C1 segment of cervical spinal cord (tissue), 14 donors: ENCODE data around the gene APELA.
"Not testable (repeated sequence)": the region's sequence is repeated elsewhere in the genome, so short reads cannot be mapped to it uniquely, and the experiment has no call there.

Experiments used
- DNase-seq, 14 donors: peaks; one replicate each; lab custom pipeline; 2025; lab: John Stamatoyannopoulos, UW

APELA gene, protein sequence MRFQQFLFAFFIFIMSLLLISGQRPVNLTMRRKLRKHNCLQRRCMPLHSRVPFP

GRCh38 chr4:164876700-164877324, at the start of gene APELA:
Gene APELA, plus strand, starts transcription at chr4:164877178. Its CDS starts 154 bp downstream, at chr4:164877332.
- DNase-seq = no peak

DNA sequence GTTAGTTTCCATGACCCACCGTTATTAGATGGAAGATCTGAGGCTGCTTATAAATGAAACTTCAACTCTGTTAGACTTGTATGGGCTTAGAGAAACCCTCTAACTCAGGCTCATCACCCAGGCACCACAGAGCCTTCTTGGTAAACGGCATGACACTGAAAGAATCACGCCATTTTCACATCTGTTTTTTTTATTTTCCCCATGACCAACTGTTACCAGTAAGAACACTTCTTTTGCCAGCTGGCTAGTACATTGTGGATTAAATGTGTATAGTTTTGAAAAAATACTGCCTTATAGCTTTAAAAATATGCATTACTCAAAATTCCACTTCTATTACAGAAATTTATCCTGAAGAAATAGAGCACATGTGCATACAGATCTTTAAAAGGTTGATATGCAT, 48.0 kb upstream of the APELA start:
- DNase-seq = no peak

GRCh38 chr4:164846566-164846965, 30.4 kb upstream of the APELA start:
- DNase-seq = no peak

- no peak for DNase-seq
Measured at GRCh38 chr4:164847016-164847415, 30.0 kb upstream of the APELA start.

- no peak for DNase-seq
Measured at GRCh38 chr4:164847967-164848649, 28.9 kb upstream of the APELA start.

GRCh38 chr4:164856396-164856795, 20.6 kb upstream of the APELA start:
- DNase-seq = no peak

GRCh38 chr4:164866817-164867490, 10.0 kb upstream of the APELA start:
- DNase-seq = no peak

GRCh38 chr4:164871673-164872072, 5.3 kb upstream of the APELA start:
- no peak for DNase-seq

GRCh38 chr4:164872481-164872880, 4.5 kb upstream of the APELA start:
- DNase-seq = no peak

DNA sequence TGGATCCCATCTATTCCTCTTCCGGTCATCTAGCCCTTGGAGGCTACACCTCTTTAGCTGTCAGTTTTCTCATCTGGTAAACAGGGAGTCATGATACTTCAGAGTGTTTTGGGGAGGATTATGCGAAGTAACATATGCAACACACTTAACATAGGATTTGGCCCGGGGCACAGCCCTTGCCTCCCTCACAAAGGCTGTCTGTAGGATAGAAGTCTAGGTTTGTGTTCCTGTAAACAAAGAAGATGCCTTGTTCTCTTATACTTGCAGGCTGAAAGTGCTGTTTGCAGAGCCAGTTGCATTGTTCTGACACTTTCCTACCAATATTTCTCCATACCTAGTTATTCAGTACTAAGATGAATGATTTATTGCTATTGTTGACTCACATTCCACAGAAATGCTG, 2.2 kb upstream of the APELA start:
- DNase-seq = no peak

- DNase-seq = no peak
Measured at GRCh38 chr4:164880489-164881262, 3.7 kb downstream of the APELA start.

GRCh38 chr4:164888096-164888715, 11.2 kb downstream of the APELA start:
- no peak for DNase-seq

GRCh38 chr4:164890691-164891090, 13.7 kb downstream of the APELA start:
- no peak for DNase-seq

DNA sequence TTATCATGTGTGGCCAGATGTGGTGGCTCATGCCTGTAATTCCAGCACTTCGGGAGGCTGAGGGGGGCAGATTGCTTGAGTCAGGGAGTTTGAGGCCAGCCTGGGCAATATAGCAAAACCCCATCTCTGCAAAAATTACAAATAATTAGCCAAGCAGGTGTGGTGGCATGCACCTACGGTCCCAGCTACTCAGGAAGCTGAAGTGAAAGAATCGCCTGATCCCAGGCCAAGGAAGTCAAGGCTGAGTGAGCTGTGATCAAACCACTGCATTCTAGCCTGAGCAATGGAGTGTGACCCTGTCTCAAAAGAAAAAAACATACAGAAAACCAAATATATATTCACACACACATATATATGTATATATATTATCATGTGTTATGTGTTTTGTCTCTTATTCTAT, 15.0 kb downstream of the APELA start:
- no peak for DNase-seq

DNA sequence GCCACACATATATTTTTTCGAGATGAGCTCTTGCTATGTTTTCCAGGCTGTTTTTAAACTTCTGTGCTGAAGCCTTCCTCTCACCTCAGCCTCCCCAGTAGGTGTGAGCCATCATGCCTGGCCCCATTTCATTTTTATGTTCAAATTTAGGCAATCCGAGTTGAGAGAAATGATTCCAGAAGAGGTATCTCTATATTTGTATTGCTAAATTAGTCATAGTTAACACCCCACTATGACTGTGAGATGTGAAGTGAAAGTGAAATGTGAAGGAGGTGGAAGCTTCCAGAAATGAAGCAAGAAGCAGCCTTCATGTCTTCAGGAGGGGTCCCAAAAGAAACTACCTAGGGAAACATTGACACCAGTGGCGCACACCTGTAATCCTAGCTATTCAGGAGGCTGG, 17.7 kb downstream of the APELA start:
- DNase-seq = no peak

GRCh38 chr4:164902608-164903007, 25.6 kb downstream of the APELA start:
- no peak for DNase-seq

- no peak for DNase-seq
Measured at GRCh38 chr4:164904336-164904735, 27.4 kb downstream of the APELA start.

GRCh38 chr4:164904941-164905340, 28.0 kb downstream of the APELA start:
- no peak for DNase-seq

- DNase-seq = no peak
Measured at GRCh38 chr4:164906368-164906767, 29.4 kb downstream of the APELA start.

DNA sequence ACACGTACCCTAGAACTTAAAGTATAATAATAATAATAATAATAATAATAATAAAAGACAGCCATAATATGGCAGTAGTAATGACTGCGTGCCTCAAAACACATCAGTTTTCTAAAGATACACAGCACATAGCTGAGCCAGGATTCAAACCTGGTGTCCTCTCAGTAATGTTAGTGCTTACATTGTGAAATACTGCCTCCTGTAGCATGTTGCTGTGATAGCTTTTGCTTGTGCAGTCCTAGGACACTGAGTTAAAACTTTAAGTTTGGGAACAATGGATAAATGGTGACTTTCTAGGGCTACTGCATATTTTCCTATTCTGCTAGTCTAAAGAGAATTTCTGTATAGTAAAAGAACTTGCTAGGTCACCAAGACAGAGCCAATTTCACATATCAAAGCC, 36.5 kb downstream of the APELA start:
- not testable (repeated sequence) for DNase-seq

- no peak for DNase-seq
Measured at GRCh38 chr4:164918956-164919355, 42.0 kb downstream of the APELA start.
